Activated T-helper 1 cell treated with anti-CD3 and anti-CD28 coated beads, Interleukin-12 subunit alpha, Interleukin-12 subunit beta, Interleukin-2, Interleukin-4 antibody, amounts not matched to agents 30 ng/mL and 10 ng/mL and 1 ng/mL, durations not matched to agents 14 hours and 24 hours and 36 hours (primary cell): ENCODE data around the gene RIC8B. TPM values are rescaled to one million over a fixed set of nuclear protein-coding genes. Genes with fewer than 3 reads are reported as not detected.

Experiments used
- DNase-seq: peaks from one replicate; pipeline ENCODE4 v3.0.0; 2021; ENCODE audit warnings: low spot score
- H3K27ac Mint-ChIP-seq: one replicate; pipeline ENCODE4 v1.8.0; 2021; ENCODE audit warnings: mild to moderate bottlenecking, mixed read lengths
- H3K27me3 Mint-ChIP-seq: one replicate; pipeline ENCODE4 v1.8.0; 2022; ENCODE audit warnings: mild to moderate bottlenecking, moderate library complexity, mixed read lengths; ENCODE audit not compliant: insufficient read depth
- H3K36me3 Mint-ChIP-seq: one replicate; pipeline ENCODE4 v1.8.0; 2021; ENCODE audit warnings: low read depth, mixed read lengths
- H3K4me1 Mint-ChIP-seq: one replicate; pipeline ENCODE4 v1.8.0; 2021; ENCODE audit warnings: low read depth, mixed read lengths
- H3K4me3 Mint-ChIP-seq: one replicate; pipeline ENCODE4 v1.8.0; 2021; ENCODE audit warnings: mild to moderate bottlenecking, moderate library complexity, mixed read lengths
- H3K9me3 Mint-ChIP-seq: one replicate; pipeline ENCODE4 v1.8.0; 2021; ENCODE audit warnings: mixed read lengths
- intact Hi-C: fragments of 100-400 bp; cut with micrococcal nuclease; formaldehyde crosslinking; loops from one replicate; pipeline ENCODE4 v1.15.1; 2024
- total RNA-seq: library from RNA; stranded (reverse); gene quantifications from 2 replicates; pipeline ENCODE4 v1.2.3, GENCODE V29; 2022

The RIC8B gene
- total RNA-seq, 1 donor from 2014 or later: 11.4 TPM

DNA sequence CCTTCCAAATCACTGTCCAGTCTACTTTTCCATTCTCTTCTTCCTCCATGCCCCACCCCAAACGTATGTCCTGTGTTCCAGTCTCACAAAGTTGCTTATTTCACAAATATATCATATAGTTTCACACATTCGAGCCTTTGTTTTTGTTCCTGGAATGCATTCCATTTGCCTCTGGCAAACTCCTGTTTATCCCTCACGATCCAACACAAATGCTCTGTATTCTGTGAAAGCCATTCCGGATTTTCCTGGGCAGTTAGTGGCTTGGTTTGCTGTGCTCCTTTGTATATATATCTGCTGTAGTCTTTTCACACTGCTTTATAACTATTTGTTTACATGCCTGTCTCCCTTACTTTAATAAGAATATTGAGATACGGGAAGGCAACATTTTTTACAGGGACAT, 9.0 kb downstream of the RIC8B start:
- Mint-ChIP-seq H3K27ac (no peak overlapping the region), H3K36me3 (peaks cover 18% of the 10 kb centered on the region), H3K4me1 (peaks cover 4% of the 10 kb centered on the region), H3K9me3 (no peaks in the 10 kb centered on the region), H3K4me3 (no peak overlapping the region), H3K27me3 (no peaks in the 10 kb centered on the region)
- DNase-seq: no peak
- intact Hi-C loops: no loop called here

DNA sequence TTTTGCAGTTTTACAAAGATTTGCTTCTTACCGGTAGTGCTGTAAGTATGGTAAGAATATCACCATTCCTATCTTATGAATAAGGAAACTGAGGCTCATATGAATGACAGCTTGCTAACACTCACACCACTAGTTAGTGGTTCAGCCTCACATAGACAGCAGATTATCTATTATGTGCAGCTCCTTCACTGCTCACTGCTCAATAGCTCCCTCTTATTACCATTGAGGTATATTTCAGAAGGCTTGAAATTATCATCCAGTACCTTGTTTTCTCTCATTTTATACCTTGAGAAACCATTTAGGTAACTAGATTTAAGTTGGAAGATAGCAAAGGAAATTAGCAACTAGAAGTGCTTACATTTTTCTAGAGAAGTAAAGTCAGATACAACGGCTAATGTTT, 15.5 kb downstream of the RIC8B start:
- H3K4me1 Mint-ChIP-seq: no peaks in the 10 kb centered on the region
- H3K36me3 Mint-ChIP-seq: peaks cover 38% of the 10 kb centered on the region
- no peak overlapping the region for H3K27ac Mint-ChIP-seq
- intact Hi-C loops: no loop called here
- DNase-seq: no peak
- no peaks in the 10 kb centered on the region for H3K9me3 Mint-ChIP-seq
- no peak overlapping the region for H3K4me3 Mint-ChIP-seq
- no peaks in the 10 kb centered on the region for H3K27me3 Mint-ChIP-seq

DNA sequence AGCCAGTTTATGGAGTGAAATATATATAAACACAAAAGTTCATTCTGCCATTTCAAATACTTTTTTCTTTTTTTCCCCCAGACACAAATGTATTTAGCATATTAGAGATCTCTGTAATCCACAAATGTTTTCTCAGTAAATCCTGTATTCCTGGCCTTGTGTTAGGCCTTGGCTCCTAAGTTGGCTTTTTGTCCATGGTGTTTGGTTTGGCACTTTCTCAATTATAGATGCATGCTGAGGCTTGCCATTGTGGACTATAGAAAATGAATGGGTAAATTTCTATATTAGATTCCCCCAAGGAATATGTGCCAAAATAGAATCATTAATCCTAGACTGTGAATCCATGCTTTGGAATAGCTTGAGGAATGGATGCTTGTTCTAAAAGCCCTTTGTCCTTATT, 17.0 kb downstream of the RIC8B start:
- intact Hi-C loops: no loop called here
- H3K4me1 Mint-ChIP-seq: no peaks in the 10 kb centered on the region
- peaks cover 34% of the 10 kb centered on the region for H3K36me3 Mint-ChIP-seq
- DNase-seq: no peak
- no peak overlapping the region for H3K27ac Mint-ChIP-seq
- no peak overlapping the region for H3K4me3 Mint-ChIP-seq
- H3K9me3 Mint-ChIP-seq: no peaks in the 10 kb centered on the region
- no peaks in the 10 kb centered on the region for H3K27me3 Mint-ChIP-seq

DNA sequence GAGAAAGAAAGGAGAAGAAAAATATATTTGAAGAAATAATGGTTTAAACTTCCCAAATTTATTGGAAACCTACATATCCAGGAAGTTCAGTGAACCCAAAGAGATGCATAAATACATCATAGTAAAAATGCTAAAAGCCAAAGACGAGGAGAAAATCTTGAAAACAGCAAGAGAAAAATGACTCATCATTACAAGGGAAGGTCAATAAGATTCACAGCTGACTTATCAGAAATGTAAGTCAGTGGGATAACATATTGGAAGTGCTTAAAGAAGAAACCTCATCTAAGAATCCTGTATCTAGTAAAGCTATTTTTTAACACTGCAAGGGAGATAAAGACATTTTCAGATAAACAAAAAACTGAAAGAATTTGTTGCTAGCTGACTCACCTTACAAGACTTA, 19.9 kb downstream of the RIC8B start:
- Mint-ChIP-seq H3K36me3 (peaks cover 22% of the 10 kb centered on the region), H3K27me3 (no peaks in the 10 kb centered on the region), H3K4me1 (no peaks in the 10 kb centered on the region), H3K27ac (no peak overlapping the region), H3K4me3 (no peak overlapping the region), H3K9me3 (no peaks in the 10 kb centered on the region)
- no peak for DNase-seq
- intact Hi-C loops: no loop called here

DNA sequence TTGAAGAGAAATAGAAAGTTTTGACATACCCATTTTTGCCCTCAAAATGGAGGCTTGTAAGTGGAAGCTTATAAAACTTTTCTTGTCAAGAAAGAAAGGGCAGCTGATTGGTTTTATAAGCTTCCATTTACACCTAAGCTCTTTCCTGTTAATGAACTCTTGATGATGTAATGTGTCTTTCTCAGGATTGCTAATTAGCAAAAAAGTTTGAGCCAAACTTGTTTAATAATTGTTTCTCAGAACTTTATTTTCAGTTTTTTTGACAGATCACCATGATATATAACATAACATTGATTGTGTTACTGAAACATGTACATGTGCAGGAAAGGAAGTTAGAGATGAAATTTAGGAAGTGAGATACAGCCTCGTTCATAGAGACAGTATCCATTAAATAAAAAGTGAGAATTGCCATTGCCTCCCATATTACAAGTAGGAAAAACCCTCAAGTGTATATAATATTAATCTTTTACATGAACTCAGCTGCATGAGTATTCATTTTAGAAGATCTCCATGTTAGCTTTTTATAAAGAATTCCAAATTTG, 26.8 kb downstream of the RIC8B start:
- Mint-ChIP-seq H3K4me1 (no peaks in the 10 kb centered on the region), H3K27ac (no peak overlapping the region)
- DNase-seq: no peak

DNA sequence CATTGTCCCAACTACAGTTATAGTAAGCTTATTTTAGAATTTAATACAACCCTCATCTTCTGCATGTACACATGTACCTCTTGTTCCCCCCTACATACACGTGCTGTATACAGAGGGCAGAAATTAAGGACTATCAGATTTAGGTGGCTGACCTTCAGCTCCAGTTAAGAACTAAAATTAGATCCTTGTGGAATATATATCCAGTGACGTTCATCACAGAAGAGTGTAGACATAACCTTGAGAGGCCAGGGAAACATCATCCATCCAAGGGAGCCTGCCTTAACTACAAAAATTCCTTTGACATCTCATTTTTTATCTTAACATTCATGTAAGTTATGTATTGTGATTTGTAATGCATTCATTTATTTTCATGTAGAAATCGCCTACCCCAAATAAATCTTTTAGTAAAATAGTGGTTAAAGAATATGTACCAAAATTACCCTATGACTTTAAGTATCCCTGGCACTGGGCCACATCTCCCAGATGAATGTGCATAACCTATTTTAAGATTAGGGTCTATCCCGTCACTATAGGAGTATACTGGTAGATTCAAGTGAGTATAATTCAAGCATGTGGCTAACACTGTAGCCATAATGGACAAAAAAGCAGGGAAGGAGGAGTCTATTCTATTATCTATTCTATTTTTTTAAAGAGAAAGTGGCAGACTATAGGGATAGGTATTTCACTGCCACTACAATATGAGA, 27.5 kb downstream of the RIC8B start:
- Mint-ChIP-seq H3K36me3 (peaks cover 15% of the 10 kb centered on the region), H3K27ac (no peak overlapping the region), H3K4me1 (no peaks in the 10 kb centered on the region), H3K27me3 (no peaks in the 10 kb centered on the region), H3K9me3 (no peaks in the 10 kb centered on the region), H3K4me3 (no peak overlapping the region)
- intact Hi-C loops: no loop called here
- DNase-seq: no peak

More for the DNA sequence above, 26.8 kb downstream of the RIC8B start:
- intact Hi-C loops: no loop called here
- Mint-ChIP-seq H3K4me3 (no peak overlapping the region), H3K27me3 (no peaks in the 10 kb centered on the region), H3K36me3 (peaks cover 12% of the 10 kb centered on the region), H3K9me3 (no peaks in the 10 kb centered on the region)

DNA sequence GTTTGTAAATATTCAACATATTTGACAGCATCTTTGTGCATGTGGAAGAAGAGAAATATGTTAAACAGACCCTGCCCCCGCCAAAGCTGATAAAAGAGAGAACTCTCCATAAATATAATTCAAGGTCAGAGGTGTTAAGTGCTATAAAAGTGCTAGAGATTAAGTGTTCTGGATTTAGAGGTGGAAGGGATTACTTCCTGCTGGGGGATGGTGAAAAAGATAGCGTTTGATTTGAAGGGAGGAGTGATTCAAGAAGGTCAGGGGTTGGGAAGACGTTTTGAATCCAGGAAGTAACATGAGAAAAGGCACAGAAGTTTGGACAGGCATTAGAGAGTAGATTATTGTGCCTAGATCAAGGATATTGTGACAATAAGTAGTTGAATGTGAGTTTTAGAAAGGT, 30.2 kb downstream of the RIC8B start:
- no peak overlapping the region for H3K4me3 Mint-ChIP-seq
- H3K4me1 Mint-ChIP-seq: no peaks in the 10 kb centered on the region
- no peaks in the 10 kb centered on the region for H3K27me3 Mint-ChIP-seq
- peak overlapping the region; percentile 3 for H3K27ac Mint-ChIP-seq
- peaks cover 15% of the 10 kb centered on the region for H3K36me3 Mint-ChIP-seq
- intact Hi-C loops: no loop called here
- H3K9me3 Mint-ChIP-seq: no peaks in the 10 kb centered on the region
- DNase-seq: no peak

DNA sequence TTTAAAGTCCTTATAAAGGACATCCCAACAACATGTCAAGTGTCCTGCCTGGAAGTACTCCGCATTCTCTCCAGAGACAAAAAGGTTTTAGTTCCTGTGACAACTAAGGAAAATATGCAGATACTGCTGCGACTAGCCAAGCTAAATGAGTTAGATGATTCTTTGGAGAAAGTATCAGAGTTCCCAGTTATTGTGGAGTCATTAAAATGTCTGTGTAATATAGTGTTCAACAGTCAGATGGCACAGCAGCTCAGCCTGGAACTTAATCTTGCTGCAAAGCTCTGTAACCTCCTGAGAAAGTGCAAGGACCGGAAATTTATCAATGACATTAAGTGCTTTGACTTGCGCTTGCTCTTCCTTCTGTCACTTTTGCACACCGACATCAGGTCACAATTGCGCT, 40.2 kb downstream of the RIC8B start:
- Mint-ChIP-seq H3K4me3 (no peak overlapping the region), H3K27me3 (no peaks in the 10 kb centered on the region), H3K27ac (no peak overlapping the region), H3K36me3 (peaks cover 15% of the 10 kb centered on the region), H3K4me1 (no peaks in the 10 kb centered on the region), H3K9me3 (no peaks in the 10 kb centered on the region)
- intact Hi-C loops: no loop called here
- DNase-seq: no peak

DNA sequence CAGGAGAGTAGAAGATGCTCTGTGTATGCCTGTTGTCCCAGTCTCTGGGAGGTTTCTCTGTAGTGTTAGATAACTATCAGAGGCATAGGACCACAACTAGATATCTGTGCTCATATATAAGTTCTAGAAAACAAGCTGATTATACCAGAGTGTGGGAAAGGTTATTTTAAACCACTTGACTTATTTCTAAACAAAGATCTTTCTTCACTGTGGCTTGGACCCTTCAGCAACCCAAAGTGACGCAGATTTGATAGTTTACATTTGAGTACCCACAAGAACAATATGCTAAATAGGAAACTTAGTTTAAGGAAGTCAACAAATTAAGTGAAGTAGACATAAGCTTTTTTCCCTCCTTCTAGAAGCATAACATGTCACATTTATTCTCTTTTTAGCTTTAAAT, 41.3 kb downstream of the RIC8B start:
- Mint-ChIP-seq H3K27me3 (no peaks in the 10 kb centered on the region), H3K27ac (no peak overlapping the region), H3K9me3 (no peaks in the 10 kb centered on the region), H3K4me3 (no peak overlapping the region), H3K4me1 (no peaks in the 10 kb centered on the region), H3K36me3 (peaks cover 15% of the 10 kb centered on the region)
- no peak for DNase-seq
- intact Hi-C loops: no loop called here

DNA sequence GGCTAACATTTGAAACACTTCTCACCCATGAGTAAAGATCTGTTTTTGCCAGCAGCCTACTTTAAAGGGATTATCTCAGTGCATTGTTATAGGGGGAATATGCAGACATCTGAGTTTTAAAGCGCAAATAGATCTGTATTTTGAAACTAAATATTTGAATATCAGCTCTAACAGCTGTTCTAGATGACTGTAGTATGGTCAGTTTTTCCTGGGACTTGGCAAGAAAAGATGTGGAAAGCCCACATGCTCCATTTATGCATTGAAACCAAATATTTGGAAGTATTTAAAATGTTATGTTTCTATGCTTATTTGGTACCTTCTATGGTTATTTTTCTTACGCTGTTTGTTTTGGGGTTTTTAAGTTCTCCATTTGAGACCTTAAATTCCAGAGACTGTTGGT, 41.7 kb downstream of the RIC8B start:
- intact Hi-C loops: no loop called here
- H3K4me1 Mint-ChIP-seq: no peaks in the 10 kb centered on the region
- H3K27ac Mint-ChIP-seq: no peak overlapping the region
- H3K4me3 Mint-ChIP-seq: no peak overlapping the region
- H3K9me3 Mint-ChIP-seq: no peaks in the 10 kb centered on the region
- no peak for DNase-seq
- no peaks in the 10 kb centered on the region for H3K27me3 Mint-ChIP-seq
- H3K36me3 Mint-ChIP-seq: peaks cover 15% of the 10 kb centered on the region

DNA sequence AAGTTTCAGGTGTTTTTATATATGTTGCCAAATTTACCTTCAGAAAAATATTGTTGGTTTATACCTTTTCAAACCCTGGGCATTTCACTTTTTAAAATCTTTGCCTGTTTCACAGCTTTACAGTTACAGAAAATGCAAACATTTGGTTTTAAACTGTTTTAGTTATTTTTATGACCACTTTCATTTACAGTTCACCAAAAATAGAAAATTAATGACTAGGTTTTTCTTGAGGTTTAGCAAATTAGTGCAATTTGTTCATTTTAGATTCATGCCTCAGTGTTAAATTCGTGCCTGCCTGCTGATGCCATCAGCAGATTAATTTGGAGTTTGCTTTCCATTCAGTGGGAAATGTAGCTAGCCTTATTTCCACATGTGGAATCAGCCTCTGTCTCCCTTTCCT, 45.5 kb downstream of the RIC8B start:
- intact Hi-C loops: loop anchor here (5.0 kb wide), 1 partner anchor 43 kb away; no protein-coding TSS in a partner anchor
- no peaks in the 10 kb centered on the region for H3K27me3 Mint-ChIP-seq
- H3K4me1 Mint-ChIP-seq: no peaks in the 10 kb centered on the region
- DNase-seq: no peak
- no peak overlapping the region for H3K27ac Mint-ChIP-seq
- peaks cover 10% of the 10 kb centered on the region for H3K36me3 Mint-ChIP-seq
- H3K9me3 Mint-ChIP-seq: no peaks in the 10 kb centered on the region
- H3K4me3 Mint-ChIP-seq: no peak overlapping the region

DNA sequence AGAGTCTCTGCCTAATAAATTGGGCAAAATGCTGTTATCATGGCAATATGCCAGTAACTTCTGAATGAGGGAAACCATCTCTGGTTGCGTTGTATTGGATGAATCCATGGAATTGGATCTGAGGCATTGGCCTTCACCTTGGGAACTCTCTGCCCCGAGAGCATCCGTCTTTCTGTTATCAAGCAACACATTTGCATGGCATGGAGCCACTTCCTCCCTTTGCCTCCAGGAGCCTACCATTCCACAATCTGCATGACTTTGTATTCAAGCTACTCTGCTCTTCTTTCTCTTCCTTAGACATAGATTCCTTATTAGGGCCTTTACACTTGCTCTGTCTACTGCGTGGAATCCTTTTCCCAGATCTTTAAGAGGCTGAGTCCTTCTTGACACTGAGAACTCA, 57.2 kb downstream of the RIC8B start:
- H3K4me3 Mint-ChIP-seq: no peak overlapping the region
- no peaks in the 10 kb centered on the region for H3K27me3 Mint-ChIP-seq
- H3K27ac Mint-ChIP-seq: no peak overlapping the region
- H3K4me1 Mint-ChIP-seq: no peaks in the 10 kb centered on the region
- peaks cover 8% of the 10 kb centered on the region for H3K36me3 Mint-ChIP-seq
- DNase-seq: no peak
- no peaks in the 10 kb centered on the region for H3K9me3 Mint-ChIP-seq
- intact Hi-C loops: no loop called here

DNA sequence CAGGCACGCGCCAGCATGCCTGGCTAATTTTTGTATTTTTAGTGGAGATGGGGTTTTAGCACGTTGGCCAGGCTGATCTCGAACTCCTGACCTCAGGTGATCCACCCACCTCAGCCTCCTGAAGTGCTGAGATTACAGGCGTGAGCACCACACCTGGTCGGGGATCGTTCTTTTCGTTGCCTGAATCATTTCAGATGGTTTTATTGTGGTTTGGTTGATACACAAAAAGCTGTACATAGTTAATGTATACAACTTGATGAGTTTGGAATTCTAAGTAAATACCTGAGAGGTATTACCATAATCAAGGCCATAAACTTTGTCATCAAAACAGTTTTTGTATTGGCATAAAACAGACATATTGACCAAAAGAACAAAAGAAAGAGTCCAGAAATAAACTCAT, 63.3 kb downstream of the RIC8B start:
- Mint-ChIP-seq H3K36me3 (peaks cover 7% of the 10 kb centered on the region), H3K4me1 (peaks cover 12% of the 10 kb centered on the region), H3K27ac (no peak overlapping the region), H3K27me3 (no peaks in the 10 kb centered on the region), H3K4me3 (no peak overlapping the region), H3K9me3 (no peaks in the 10 kb centered on the region)
- intact Hi-C loops: no loop called here
- no peak for DNase-seq

DNA sequence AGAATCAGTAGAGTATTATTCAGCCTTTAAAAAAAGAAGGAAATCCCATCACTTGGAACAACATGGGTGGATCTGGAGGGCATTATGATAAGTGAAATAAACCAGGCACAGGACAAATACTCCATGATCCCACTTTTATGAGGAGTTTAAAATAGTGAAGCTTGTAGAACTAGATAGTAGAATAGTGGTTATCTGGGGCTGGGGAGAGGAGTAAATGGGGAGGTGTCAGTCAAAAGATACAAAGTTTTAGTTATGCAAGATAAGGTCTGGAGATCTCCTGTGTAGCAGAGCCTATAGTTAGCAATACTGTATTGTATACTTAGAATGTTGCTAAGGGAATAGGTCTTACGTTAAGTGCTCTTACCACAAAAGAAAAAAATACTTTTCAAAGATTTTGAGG, 64.9 kb downstream of the RIC8B start:
- H3K9me3 Mint-ChIP-seq: no peaks in the 10 kb centered on the region
- DNase-seq: no peak
- intact Hi-C loops: no loop called here
- H3K27me3 Mint-ChIP-seq: no peaks in the 10 kb centered on the region
- H3K4me3 Mint-ChIP-seq: no peak overlapping the region
- peaks cover 7% of the 10 kb centered on the region for H3K36me3 Mint-ChIP-seq
- no peak overlapping the region for H3K27ac Mint-ChIP-seq
- H3K4me1 Mint-ChIP-seq: peaks cover 12% of the 10 kb centered on the region
